Nephron (organoid): Measurements from ENCODE around the gene TGFB2.

Experiments used
- H3K27ac Mint-ChIP-seq, 3 experiments: 2 replicates each; pipeline ENCODE4 v1.8.0; 2020; ENCODE audit warnings: mixed read lengths in 3 of 3, mild to moderate bottlenecking in 2 of 3, moderate library complexity in 1 of 3
- H3K27me3 Mint-ChIP-seq: 2 replicates; pipeline ENCODE4 v1.8.0; 2021; ENCODE audit warnings: low read depth, mild to moderate bottlenecking, moderate library complexity, mixed read lengths
- H3K36me3 Mint-ChIP-seq: 2 replicates; pipeline ENCODE4 v1.8.0; 2020; ENCODE audit warnings: low read depth, mixed read lengths
- H3K4me1 Mint-ChIP-seq: 2 replicates; pipeline ENCODE4 v1.8.0; 2020; ENCODE audit warnings: mixed read lengths
- H3K4me3 Mint-ChIP-seq, 3 experiments: 2 replicates each; pipeline ENCODE4 v1.8.0; 2020; ENCODE audit warnings: mild to moderate bottlenecking in 3 of 3, mixed read lengths in 3 of 3, moderate library complexity in 2 of 3
- H3K9me3 Mint-ChIP-seq: 2 replicates; pipeline ENCODE4 v1.8.0; 2020; ENCODE audit warnings: mixed read lengths
- TF ChIP-seq, protein P1 (sequence below), 3 experiments: fragments of 200-600 bp; sonication (generic); IDR thresholded peaks; one replicate each; pipeline ENCODE4 v1.5.0; 2021; ENCODE audit warnings: antibody characterized with exemption in 3 of 3; ENCODE audit not compliant: unreplicated experiment in 3 of 3

Gene TGFB2

DNA sequence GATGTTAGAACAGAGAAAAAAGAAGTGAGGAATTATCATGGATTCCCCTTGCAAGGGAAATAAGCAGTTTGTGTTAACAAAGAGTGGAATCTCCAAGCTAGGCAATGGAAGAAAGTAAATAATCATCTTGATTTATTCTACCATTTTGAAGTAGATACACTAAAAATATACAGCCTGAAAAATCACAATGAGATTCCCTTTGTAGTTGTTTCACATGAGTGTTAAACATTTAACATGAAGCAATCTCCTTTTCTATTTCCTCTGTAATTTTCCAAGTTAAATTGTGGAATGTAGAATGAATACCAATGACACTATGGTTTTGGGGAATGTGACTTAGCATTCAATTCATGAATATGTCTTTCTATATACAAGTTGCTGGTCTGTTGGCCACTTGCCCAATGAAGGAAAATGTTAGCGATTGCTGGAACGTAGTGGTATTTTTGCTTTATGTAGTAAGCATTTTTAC, 5.7 kb downstream of the TGFB2 start:
- Mint-ChIP-seq H3K9me3 (no peaks in the 10 kb centered on the region), H3K4me1 (peaks cover 50% of the 10 kb centered on the region), H3K4me3 (peak overlapping the region in 2 of 3 experiments; percentile 65 to 78), H3K27me3 (peaks cover 13% of the 10 kb centered on the region), H3K27ac (peak overlapping the region in 2 of 3 experiments; percentile 78 to 93), H3K36me3 (peaks cover 15% of the 10 kb centered on the region)
- TF ChIP-seq, protein P1, sequence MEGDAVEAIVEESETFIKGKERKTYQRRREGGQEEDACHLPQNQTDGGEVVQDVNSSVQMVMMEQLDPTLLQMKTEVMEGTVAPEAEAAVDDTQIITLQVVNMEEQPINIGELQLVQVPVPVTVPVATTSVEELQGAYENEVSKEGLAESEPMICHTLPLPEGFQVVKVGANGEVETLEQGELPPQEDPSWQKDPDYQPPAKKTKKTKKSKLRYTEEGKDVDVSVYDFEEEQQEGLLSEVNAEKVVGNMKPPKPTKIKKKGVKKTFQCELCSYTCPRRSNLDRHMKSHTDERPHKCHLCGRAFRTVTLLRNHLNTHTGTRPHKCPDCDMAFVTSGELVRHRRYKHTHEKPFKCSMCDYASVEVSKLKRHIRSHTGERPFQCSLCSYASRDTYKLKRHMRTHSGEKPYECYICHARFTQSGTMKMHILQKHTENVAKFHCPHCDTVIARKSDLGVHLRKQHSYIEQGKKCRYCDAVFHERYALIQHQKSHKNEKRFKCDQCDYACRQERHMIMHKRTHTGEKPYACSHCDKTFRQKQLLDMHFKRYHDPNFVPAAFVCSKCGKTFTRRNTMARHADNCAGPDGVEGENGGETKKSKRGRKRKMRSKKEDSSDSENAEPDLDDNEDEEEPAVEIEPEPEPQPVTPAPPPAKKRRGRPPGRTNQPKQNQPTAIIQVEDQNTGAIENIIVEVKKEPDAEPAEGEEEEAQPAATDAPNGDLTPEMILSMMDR (IDR thresholded peaks at IDR 0.05; ENCODE audit: unreplicated experiment in 3 of 3), result no peak

GRCh38 chr1:218351391-218352074, 6.4 kb downstream of the TGFB2 start:
- Mint-ChIP-seq H3K27me3 (peaks cover 8% of the 10 kb centered on the region), H3K4me1 (peaks cover 56% of the 10 kb centered on the region), H3K36me3 (peaks cover 20% of the 10 kb centered on the region), H3K9me3 (no peaks in the 10 kb centered on the region), H3K4me3 (peak overlapping the region in 2 of 3 experiments; percentile 65 to 78), H3K27ac (peak overlapping the region in 2 of 3 experiments; percentile 78 to 93)
- TF ChIP-seq, protein P1 (IDR thresholded peaks at IDR 0.05; ENCODE audit: unreplicated experiment in 3 of 3), result peak; percentile 30 to 39 (median 38)

- Mint-ChIP-seq H3K4me3 (no peak overlapping the region), H3K36me3 (peaks cover 22% of the 10 kb centered on the region), H3K9me3 (no peaks in the 10 kb centered on the region), H3K27me3 (peaks cover 3% of the 10 kb centered on the region), H3K4me1 (peaks cover 58% of the 10 kb centered on the region), H3K27ac (no peak overlapping the region)
- TF ChIP-seq, protein P1 (IDR thresholded peaks at IDR 0.05; ENCODE audit: unreplicated experiment in 3 of 3), result no peak
These were observed 6.9 kb downstream of the TGFB2 start for GRCh38 chr1:218352075-218352438.

GRCh38 chr1:218353656-218354055, 8.5 kb downstream of the TGFB2 start:
- no peaks in the 10 kb centered on the region for H3K27me3 Mint-ChIP-seq
- TF ChIP-seq, protein P1 (IDR thresholded peaks at IDR 0.05; ENCODE audit: unreplicated experiment in 3 of 3), result no peak

DNA sequence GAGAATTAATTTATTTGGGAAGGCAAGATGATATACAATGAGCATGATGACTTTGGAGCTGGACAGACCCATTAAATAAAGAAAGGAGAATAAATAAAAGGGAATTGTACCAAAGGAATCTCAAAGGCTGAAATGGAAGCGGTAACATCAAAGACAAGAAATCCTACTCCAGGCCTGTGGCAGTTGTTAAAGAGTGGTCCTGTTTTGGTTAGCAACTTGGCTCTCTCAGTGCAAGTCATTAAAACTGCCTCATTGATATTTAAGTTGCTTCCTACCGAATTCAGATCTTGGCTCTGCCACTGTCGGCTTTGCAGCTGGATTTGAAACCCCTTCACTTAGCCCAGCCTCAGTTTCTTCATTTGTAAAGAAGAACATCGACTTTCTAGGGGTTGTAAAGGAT, 10.1 kb downstream of the TGFB2 start:
- H3K27ac Mint-ChIP-seq, result peak overlapping the region in 2 of 3 experiments; percentile 3 to 36
- no peaks in the 10 kb centered on the region for H3K27me3 Mint-ChIP-seq
- no peaks in the 10 kb centered on the region for H3K9me3 Mint-ChIP-seq
- H3K4me3 Mint-ChIP-seq, result no peak overlapping the region
- peaks cover 77% of the 10 kb centered on the region for H3K4me1 Mint-ChIP-seq
- peaks cover 35% of the 10 kb centered on the region for H3K36me3 Mint-ChIP-seq
- TF ChIP-seq, protein P1 (IDR thresholded peaks at IDR 0.05; ENCODE audit: unreplicated experiment in 3 of 3), result no peak

More at GRCh38 chr1:218353656-218354055, 8.5 kb downstream of the TGFB2 start:
- peak overlapping the region in 2 of 3 experiments; percentile 41 to 70 for H3K4me3 Mint-ChIP-seq
- peaks cover 68% of the 10 kb centered on the region for H3K4me1 Mint-ChIP-seq
- H3K9me3 Mint-ChIP-seq, result no peaks in the 10 kb centered on the region
- H3K36me3 Mint-ChIP-seq, result peaks cover 35% of the 10 kb centered on the region
- H3K27ac Mint-ChIP-seq, result peak overlapping the region in 2 of 3 experiments; percentile 4 to 70
